Measurements from ENCODE around the gene HELZ.
"Not testable (repeated sequence)": the region's sequence is repeated elsewhere in the genome, so short reads cannot be mapped to it uniquely, and the experiment has no call there.

The HELZ gene

GRCh38 chr17:67245073-67245693, at the start of gene HELZ:
TSS of gene HELZ (minus strand) at chr17:67245196. CDS start at chr17:67218804, 26,392 bp downstream.
- peak; percentile 88 for DNase-seq (ENCODE audit: low spot score)

GRCh38 chr17:67293251-67294203, 48.5 kb upstream of the HELZ start:
- peak; percentile 39 for DNase-seq (ENCODE audit: low spot score)

- no peak for DNase-seq (ENCODE audit: low spot score)
Observed at GRCh38 chr17:67290711-67291291, 45.8 kb upstream of the HELZ start.

GRCh38 chr17:67290244-67290643, 45.2 kb upstream of the HELZ start:
- DNase-seq (ENCODE audit: low spot score) = no peak

- DNase-seq (ENCODE audit: low spot score) = no peak
Observed at GRCh38 chr17:67289181-67289876, 44.3 kb upstream of the HELZ start.

DNA sequence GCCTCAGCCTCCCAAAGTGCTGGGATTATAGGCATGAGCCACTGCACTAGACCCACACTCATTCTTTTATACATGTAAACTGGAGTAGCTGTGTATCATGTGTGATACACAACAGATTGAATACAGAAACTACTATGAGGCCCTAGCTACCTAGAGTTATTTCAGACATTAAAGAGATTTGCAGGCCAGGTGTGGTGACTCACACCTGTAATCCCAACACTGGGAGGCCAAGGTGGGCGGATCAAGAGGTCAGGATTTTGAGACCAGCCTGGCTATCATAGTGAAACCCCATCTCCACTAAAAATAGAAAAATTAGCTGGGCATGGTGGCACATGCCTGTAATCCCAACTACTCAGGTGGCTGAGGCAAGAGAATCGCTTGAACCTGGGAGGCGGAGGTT, 41.8 kb upstream of the HELZ start:
- not testable (repeated sequence) for DNase-seq (ENCODE audit: low spot score)

DNA sequence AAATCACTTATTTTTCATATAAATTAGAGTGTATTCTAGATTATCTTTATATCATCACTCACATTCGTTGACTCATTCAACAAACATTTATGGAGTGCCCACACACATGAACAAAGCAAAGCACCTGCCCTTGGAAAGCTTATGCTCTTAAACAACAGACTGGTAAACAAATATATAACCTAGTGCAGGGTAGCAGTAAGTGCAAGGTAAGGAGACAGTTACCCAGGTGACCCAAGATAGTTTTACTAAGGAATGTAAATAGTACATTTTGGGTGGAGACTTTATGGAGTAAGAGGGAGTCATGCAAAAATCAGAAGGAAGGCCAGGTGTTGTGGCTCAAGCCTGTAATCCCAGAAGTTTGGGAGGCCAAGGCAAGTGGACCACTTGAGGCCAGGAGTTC, 40.4 kb upstream of the HELZ start:
- no peak for DNase-seq (ENCODE audit: low spot score)

DNA sequence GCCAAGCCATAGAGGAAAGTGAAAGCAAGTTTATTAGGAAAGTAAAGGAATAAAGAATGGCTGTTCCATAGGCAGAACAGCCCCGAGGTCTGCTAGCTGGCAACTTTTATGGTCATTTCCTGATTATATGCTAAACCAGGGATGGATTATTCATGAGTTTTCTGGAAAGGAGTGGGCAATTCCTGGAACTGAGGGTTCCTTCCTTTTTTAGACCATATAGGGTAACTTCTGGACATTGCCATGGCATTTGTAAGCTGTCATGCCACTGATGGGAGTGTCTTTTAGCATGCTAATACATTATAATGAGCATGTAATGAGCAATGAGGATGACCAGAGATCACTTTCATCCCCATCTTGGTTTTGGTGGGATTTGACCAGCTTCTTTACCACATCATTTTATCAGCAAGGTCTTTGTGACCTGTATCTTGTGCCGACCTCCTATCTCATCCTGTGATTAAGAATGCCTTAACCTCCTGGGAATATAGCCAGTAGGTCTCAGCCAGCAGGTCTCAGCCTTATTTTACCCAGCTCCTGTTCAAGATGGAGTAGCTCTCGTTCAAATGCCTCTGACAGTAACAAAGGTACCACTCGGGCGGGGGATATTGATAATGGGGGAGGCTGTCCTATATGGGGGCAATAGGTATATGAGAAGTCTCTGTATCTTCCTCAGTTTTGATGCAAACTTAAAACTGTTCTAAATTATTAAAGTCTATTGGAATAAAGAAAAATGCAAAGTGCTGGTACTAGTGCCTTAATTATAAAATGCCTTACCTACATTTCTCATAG, 38.9 kb upstream of the HELZ start:
- no peak for DNase-seq (ENCODE audit: low spot score)

- no peak for DNase-seq (ENCODE audit: low spot score)
Observed at GRCh38 chr17:67281743-67282142, 36.7 kb upstream of the HELZ start.

GRCh38 chr17:67281053-67281452, 36.1 kb upstream of the HELZ start:
- no peak for DNase-seq (ENCODE audit: low spot score)

DNA sequence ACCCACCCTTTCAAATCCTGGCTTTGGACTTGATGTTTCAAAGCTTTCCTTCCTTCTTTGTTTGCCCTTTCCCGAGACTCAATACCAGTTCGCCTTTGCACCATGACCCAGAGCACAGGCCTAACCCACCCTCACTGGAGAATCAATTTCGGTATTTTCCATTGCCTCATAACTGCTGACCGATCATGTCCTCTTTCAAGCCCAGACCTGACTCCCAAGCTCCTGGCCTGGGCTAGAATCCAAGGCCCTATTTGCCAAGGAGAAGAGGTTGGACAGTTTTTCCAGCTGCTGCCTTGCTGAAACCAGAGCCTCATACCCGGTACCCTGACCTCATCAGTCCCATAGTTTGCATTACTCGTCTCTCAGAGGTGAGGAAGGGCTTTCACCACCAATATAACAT, 35.3 kb upstream of the HELZ start:
- no peak for DNase-seq (ENCODE audit: low spot score)

DNA sequence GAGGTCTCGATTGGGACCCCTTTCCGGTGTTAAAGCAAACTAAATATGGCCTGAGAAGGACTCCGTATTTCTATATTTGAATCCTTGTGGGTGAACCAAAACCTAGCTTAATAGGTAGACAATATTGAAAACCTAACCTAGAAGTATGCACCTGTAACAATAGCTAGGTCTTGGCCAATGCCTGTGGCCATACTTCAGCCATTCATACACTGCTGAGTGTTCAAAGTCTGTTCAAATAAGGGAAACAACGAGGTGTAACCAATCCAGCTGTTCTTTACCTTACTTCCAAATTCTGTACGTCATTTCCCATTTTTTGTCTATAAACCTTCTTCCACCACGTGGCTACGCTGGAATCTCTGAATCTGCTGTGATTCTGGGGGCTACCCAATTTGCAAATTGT, 34.1 kb upstream of the HELZ start:
- DNase-seq (ENCODE audit: low spot score) = no peak

GRCh38 chr17:67278363-67278762, 33.4 kb upstream of the HELZ start:
- no peak for DNase-seq (ENCODE audit: low spot score)

- DNase-seq (ENCODE audit: low spot score) = no peak
Observed at GRCh38 chr17:67276075-67276474, 31.1 kb upstream of the HELZ start.

DNA sequence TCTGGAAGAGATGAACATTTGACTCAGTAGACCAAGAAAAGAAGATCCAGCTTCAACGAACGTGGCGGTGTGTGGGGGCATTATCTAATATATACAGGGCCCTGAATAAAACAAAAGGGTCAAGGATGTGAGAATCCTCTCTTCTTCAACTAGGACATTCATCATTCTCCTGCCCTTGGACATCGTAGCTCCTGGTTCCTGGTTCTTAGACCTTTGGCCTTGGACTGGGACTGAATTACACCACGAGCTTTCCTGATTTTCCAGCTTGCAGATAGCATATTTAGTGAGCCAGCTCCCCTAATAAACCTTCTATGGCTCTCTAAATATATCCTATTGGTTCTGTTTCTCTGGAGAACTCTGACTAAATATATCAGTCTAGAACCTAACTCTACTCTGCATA, 29.5 kb upstream of the HELZ start:
- DNase-seq (ENCODE audit: low spot score) = no peak

- DNase-seq (ENCODE audit: low spot score) = no peak
Observed at GRCh38 chr17:67273900-67274299, 28.9 kb upstream of the HELZ start.

DNA sequence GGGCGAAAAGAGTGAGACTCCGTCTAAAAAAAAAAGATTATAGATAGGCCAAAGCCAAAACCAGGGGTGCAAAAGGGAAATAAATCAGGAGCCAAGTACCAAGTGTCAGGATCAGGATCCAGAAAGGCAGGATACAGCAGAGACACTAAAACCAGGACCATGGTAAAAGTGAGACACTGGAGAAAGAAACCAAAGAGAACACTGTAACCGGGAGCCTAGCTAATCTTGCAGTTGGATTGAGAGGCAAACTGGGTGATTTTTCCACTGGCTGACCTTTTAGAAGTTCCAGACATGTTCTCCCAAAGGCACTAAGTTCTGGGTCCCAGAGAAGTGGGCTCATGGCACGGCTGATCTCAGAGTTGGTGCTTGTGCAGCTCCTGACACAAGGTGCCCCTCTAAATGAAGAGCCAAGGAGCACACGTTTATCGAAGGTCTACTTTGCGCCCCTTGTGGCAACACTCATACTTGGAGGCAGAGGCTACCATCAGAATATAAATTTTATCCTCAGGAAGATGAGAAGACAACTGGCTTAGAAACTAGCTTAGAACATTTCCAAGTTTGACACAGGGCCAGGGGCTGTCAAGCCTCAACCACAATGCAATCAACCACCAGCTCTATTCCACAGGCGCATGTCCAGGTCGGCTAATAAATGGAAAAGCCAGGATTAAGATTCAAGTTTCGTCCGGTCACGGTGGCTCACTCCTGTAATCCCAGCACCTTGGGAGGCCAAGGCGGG, 27.5 kb upstream of the HELZ start:
- no peak for DNase-seq (ENCODE audit: low spot score)

DNA sequence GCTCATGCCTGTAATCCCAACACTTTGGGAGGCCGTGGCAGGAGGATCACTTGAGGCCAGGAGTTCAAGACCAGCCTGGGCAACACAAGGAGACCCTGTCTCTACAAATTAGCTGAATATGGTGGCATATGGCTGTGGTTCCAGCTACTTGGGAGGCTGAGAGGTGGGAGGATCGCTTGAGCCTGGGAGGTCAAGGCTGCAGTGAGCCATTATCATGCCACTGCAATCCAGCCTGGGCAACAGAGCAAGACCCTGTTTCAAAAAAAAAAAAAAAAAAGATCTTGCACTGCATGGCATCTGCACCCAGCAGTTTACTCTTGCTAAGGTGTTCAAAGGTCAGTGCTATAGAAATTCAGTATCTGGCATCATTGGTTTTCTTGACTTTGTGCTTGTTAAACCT, 26.2 kb upstream of the HELZ start:
- not testable (repeated sequence) for DNase-seq (ENCODE audit: low spot score)

DNA sequence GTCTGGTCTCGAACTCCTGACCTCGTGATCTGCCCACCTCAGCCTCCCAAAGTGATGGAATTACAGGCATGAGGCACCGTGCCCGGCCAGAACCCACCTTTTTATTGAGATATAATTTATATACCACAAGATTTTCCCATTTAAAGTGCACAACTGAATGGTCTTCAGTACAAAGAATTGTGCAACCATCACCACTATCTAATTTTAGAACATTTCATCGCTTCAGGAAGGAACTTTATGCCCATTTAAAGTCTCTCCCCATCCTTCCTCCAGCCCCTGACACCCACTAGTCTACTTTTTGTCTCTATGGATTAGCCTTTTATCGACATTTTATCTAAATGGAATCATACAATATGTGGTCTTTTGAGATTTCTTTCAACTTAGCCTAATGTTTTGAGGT, 25.4 kb upstream of the HELZ start:
- DNase-seq (ENCODE audit: low spot score) = no peak

DNA sequence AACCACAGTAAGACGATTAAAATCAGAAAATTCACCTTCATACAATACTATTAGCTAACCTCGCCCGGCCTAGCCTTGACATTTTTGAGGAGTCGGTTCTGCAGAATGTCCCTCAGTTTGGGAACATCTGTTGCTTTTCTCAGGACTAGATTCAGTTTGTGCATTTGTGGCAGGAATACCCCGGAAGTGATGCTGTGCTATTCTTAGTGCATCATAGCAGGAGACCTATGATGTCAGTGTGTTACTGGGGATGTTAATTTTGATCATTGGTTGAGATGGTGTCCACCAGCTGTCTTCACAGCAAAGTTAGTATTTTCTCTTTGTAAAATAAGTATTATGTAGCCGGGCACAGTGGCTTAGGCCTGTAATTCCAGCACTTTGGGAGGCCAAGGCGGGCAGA, 21.5 kb upstream of the HELZ start:
- DNase-seq (ENCODE audit: low spot score) = no peak

DNA sequence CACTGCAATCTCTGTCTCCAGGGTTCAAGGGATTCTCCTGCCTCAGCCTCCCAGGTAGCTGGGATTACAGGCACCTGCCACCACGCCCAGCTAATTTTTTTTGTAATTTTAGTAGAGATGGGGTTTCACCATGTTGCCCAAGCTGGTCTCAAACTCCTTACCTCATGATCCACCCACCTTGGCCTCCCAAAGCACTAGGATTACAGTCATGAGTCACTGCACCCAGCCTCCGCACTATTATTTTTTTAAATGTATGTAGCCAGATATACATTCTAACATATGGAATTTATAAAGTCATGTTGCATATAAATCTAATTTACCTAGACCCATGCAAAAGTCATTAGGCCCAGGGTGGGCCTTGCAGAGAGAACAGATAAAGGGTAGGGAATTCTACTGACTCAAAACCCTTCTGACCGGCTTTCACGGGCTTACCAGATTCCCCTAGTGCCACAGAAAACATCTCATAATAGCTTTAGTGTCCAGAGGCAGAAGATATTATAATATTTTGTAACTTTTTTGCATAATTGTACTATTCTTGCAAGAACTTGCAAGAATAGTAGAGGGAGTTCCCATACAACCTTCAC, 20.5 kb upstream of the HELZ start:
- no peak for DNase-seq (ENCODE audit: low spot score)

Data from LoVo (cell line).